HepG2 (cell line): Measurements from ENCODE around the gene ADPRHL1. TPM values are rescaled to one million over a fixed set of nuclear protein-coding genes. Genes with fewer than 3 reads are reported as not detected.

Experiments used
- ATAC-seq: fragments of 200-7000 bp; cut with Tn5 transposase; 3 replicates; pipeline ENCODE4 v1.9.1; 2020; ENCODE audit warnings: mild to moderate bottlenecking, moderate library complexity
- BruUV-seq: library from RNA; stranded (reverse); fragments of 400-500 nt; replicated peaks from 2 replicates; lab custom pipeline; 2021; lab: Mats Ljungman, UMichigan
- CTCF ChIA-PET: fragments of 300-600 bp; formaldehyde crosslinking; extraction: SDS; loops from one replicate; lab custom pipeline; 2021; ENCODE audit warnings: low total read pairs, inconsistent platforms, low intra/inter-chr PET ratio; lab: Yijun Ruan, JAX
- POLR2A ChIA-PET: fragments of 350-600 bp; sonication (Branson Sonifier 250); formaldehyde crosslinking; loops from one replicate; lab custom pipeline; 2020; ENCODE audit warnings: antibody characterized with exemption, inconsistent platforms; lab: Yijun Ruan, JAX
- DNase-seq: peaks from one replicate; pipeline ENCODE4 v3.0.0-alpha.2; 2015; ENCODE audit warnings: low spot score
- FAIRE-seq: peaks from 3 replicates; lab custom pipeline; 2011; peaks lifted over from hg19 to GRCh38; lab: Jason Lieb, UNC
- H2AFZ ChIP-seq: one replicate; pipeline ENCODE4 v1.6.1; 2011; ENCODE audit warnings: low read length, inconsistent platforms
- H3K27ac ChIP-seq: fragments of 300-600 bp; 3 replicates; pipeline ENCODE4 v1.8.0; 2011; ENCODE audit warnings: mixed run types, mild to moderate bottlenecking, mixed read lengths, low read length, inconsistent platforms; ENCODE audit not compliant: insufficient read depth; ENCODE audit errors: extremely low read length
- H3K27me3 ChIP-seq, 2 experiments: fragments of 200-600 bp in 1 of 2; 2 replicates in 1 of 2; 3 replicates in 1 of 2; pipeline versions ENCODE4 v1.6.0 to v1.8.0; 2011; ENCODE audit warnings: low read length in 2 of 2, mild to moderate bottlenecking in 2 of 2, moderate library complexity in 2 of 2, inconsistent platforms in 1 of 2; ENCODE audit not compliant: insufficient read depth in 2 of 2, control insufficient read depth in 1 of 2
- H3K36me3 ChIP-seq, 2 experiments: fragments of 200-600 bp in 1 of 2; replicated peaks in 1 of 2; 2 replicates in 1 of 2; 3 replicates in 1 of 2; pipeline versions ENCODE4 v1.5.1 to v1.8.0; 2011; ENCODE audit warnings: low read length in 2 of 2, inconsistent platforms in 1 of 2; ENCODE audit not compliant: insufficient read depth in 2 of 2, control insufficient read depth in 1 of 2
- H3K4me1 ChIP-seq: 2 replicates; pipeline ENCODE4 v1.5.1; 2012; ENCODE audit warnings: low read length, inconsistent platforms; ENCODE audit not compliant: insufficient read depth
- H3K4me2 ChIP-seq: 2 replicates; pipeline ENCODE4 v1.6.0; 2011; ENCODE audit warnings: low read depth, low read length, inconsistent platforms
- H3K4me3 ChIP-seq, 3 experiments: fragments of 200-600 bp in 1 of 3; sonication (generic), shearing (Covaris generic) in 1 of 3; replicated peaks in 1 of 3; 2 replicates each; pipeline ENCODE4 v1.5.1; 2011 to 2016; ENCODE audit warnings: low read length in 3 of 3, inconsistent platforms in 2 of 3, low read depth in 2 of 3, mild to moderate bottlenecking in 2 of 3, control low read depth in 1 of 3, mixed read lengths in 1 of 3; ENCODE audit not compliant: insufficient read depth in 1 of 3
- H3K79me2 ChIP-seq: one replicate; pipeline ENCODE4 v1.6.1; 2011; ENCODE audit warnings: low read length, inconsistent platforms; ENCODE audit not compliant: insufficient read depth
- H3K9ac ChIP-seq: 2 replicates; pipeline ENCODE4 v1.6.0; 2011; ENCODE audit warnings: mild to moderate bottlenecking, low read depth, low read length, inconsistent platforms; ENCODE audit not compliant: insufficient read depth
- H3K9me3 ChIP-seq: 2 replicates; pipeline ENCODE4 v1.5.1; 2012; ENCODE audit warnings: mild to moderate bottlenecking, low read length
- H4K20me1 ChIP-seq: 2 replicates; pipeline ENCODE4 v1.6.0; 2011; ENCODE audit warnings: inconsistent platforms, mild to moderate bottlenecking, low read length, moderate library complexity; ENCODE audit not compliant: insufficient read depth
- DMAP1 ChIP-seq: IDR thresholded peaks from 2 replicates; pipeline ENCODE4 v1.6.1; 2016
- NR3C1 ChIP-seq: sonication (generic); formaldehyde crosslinking; IDR thresholded peaks from 2 replicates; pipeline ENCODE4 v1.4.0; 2020; ENCODE audit warnings: missing genetic modification reagents
- RELA ChIP-seq: sonication (generic); formaldehyde crosslinking; IDR thresholded peaks from 2 replicates; pipeline ENCODE4 v1.4.0; 2020; ENCODE audit warnings: missing genetic modification reagents
- RFXANK ChIP-seq: IDR thresholded peaks from 2 replicates; pipeline ENCODE4 v1.6.1; 2016
- ZC3H13 ChIP-seq: sonication (generic); formaldehyde crosslinking; IDR thresholded peaks from 2 replicates; pipeline ENCODE4 v1.8.1; 2023; ENCODE audit warnings: mild to moderate bottlenecking, missing genetic modification reagents, moderate library complexity
- WGBS: methylation state at CpG from one replicate; pipeline ENCODE4 v1.1.6; 2017; ENCODE audit warnings: low lambda C conversion rate; 5-methylcytosine and 5-hydroxymethylcytosine counted together
- in situ Hi-C: cut with HindIII; loops from 2 replicates; pipeline ENCODE4 v1.10.0; 2017; ENCODE audit warnings: low pct_unique_long_range_greater_than_20kb; ENCODE audit not compliant: extremely low pct_ligation_motif_present
- intact Hi-C: fragments of 100-400 bp; cut with micrococcal nuclease; formaldehyde crosslinking; loops from one replicate; pipeline ENCODE4 v1.10.0; 2022; ENCODE audit not compliant: unreplicated experiment
- polyA plus RNA-seq, 8 experiments: library from polyadenylated mRNA; depleted of rRNA in 3 of 8; stranded (reverse) in 7 of 8; unstranded in 1 of 8; fragments of >200 nt; fragmentation: Illumina TruSeq in 4 of 8; extraction: Trizol in 4 of 8; gene quantifications; 2 replicates each; pipeline versions ENCODE4 v1.2.1 to v1.2.3, GENCODE V29; 2011 to 2016; ENCODE audit warnings: low read depth in 4 of 8, missing spikeins in 1 of 8, mixed read lengths in 1 of 8; ENCODE audit not compliant: insufficient read depth in 1 of 8
- total RNA-seq, 5 experiments: library from RNA; depleted of rRNA; stranded (reverse); fragments of >200 nt; fragmentation: Illumina TruSeq; extraction: Trizol; gene quantifications; 2 replicates each; pipeline ENCODE4 v1.2.3, GENCODE V29; 2016; ENCODE audit warnings: low read depth in 1 of 5
- TF ChIP-seq, protein P1 (sequence below): sonication (generic); formaldehyde crosslinking; IDR thresholded peaks from 2 replicates; pipeline ENCODE4 v1.4.0; 2020; ENCODE audit warnings: missing genetic modification reagents, borderline replicate concordance
- TF ChIP-seq, protein P2 (sequence below): sonication (generic); formaldehyde crosslinking; IDR thresholded peaks from 2 replicates; pipeline ENCODE4 v1.8.0; 2022; ENCODE audit warnings: missing genetic modification reagents, mild to moderate bottlenecking, inconsistent platforms, borderline replicate concordance

The ADPRHL1 gene
- total and polyA plus RNA-seq, 2 of the 13 experiments (the other 11 are each of a cell fraction or from before 2014, with no cell fraction given), result 0.34 to 0.40 TPM

DNA sequence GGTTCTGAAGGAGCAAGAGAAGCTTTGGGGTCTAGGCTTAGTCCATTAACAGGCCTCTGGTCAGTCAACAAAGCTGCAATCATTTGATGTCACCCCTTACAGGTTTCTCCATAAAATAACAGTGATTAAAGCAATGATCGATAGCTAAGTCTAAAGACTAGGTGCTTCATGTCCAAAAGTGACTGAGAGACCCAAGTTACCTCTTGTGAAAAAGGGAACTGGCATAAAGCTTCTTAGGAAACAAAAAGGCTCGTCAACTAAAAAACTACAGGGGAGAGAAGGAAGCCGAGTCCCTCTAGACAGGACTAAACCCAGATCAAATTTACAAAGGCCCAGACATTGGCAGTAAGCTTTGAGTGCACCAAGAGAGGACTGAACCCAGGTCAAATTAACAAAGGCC, 35.0 kb upstream of the ADPRHL1 start:
- ChIA-PET CTCF (no interaction called here), POLR2A (interaction anchor here (0.5 kb wide), 1 partner anchor 219 kb away, joined by 3 read pairs; no protein-coding TSS in a partner anchor)
- Histone ChIP-seq H3K27ac (no peak overlapping the region), H3K9me3 (no peaks in the 10 kb centered on the region), H3K4me3 (no peak overlapping the region), H3K4me1 (peaks cover 46% of the 10 kb centered on the region), H3K27me3 (no peaks in the 10 kb centered on the region), H3K36me3 (peaks cover 0 to 6% of the 10 kb centered on the region in 2 experiments; a peak in 3 of 5 replicates), H3K9ac (no peak overlapping the region), H3K4me2 (0 out of 2 replicates have a peak overlapping the region, but pooled peaks have one; percentile 97), H2AFZ (no peak overlapping the region), H4K20me1 (peaks cover 15% of the 10 kb centered on the region), H3K79me2 (peaks cover 78% of the 10 kb centered on the region)
- in situ Hi-C loops, result no loop called here
- DNase-seq (no peak), ATAC-seq (no peak), FAIRE-seq (no peak)
- no peak for TF ChIP-seq ZC3H13 (CRISPR knock-in tag)
- TF ChIP-seq RELA, result no peak
- no peak for TF ChIP-seq RFXANK (CRISPR knock-in tag)
- TF ChIP-seq, protein P1, sequence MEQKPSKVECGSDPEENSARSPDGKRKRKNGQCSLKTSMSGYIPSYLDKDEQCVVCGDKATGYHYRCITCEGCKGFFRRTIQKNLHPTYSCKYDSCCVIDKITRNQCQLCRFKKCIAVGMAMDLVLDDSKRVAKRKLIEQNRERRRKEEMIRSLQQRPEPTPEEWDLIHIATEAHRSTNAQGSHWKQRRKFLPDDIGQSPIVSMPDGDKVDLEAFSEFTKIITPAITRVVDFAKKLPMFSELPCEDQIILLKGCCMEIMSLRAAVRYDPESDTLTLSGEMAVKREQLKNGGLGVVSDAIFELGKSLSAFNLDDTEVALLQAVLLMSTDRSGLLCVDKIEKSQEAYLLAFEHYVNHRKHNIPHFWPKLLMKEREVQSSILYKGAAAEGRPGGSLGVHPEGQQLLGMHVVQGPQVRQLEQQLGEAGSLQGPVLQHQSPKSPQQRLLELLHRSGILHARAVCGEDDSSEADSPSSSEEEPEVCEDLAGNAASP (CRISPR knock-in tag), result no peak
- TF ChIP-seq NR3C1, result no peak
- TF ChIP-seq DMAP1 (CRISPR knock-in tag), result no peak
- TF ChIP-seq, protein P2, sequence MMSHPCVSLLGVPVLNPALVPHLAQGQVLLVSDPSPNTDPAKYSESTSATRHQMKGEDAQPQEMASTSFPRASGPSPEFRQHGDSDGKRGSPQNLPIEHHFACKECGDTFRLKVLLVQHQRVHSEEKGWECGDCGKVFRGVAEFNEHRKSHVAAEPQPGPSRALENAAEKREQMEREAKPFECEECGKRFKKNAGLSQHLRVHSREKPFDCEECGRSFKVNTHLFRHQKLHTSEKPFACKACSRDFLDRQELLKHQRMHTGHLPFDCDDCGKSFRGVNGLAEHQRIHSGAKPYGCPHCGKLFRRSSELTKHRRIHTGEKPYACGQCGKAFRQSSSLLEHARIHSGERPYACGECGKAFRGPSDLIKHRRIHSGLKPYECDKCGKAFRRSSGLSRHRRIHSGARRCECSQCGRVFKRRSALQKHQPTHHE (CRISPR knock-in tag), result no peak
- 98% methylated on average over 3 of the region's 3 CpGs for WGBS
- intact Hi-C loops, result no loop called here
- no TSS peak for BruUV-seq
